NCI-H69 (cell line): ENCODE results near the gene CD14.

Experiments used
- DNase-seq: peaks from one replicate; lab custom pipeline; 2025; lab: John Stamatoyannopoulos, UW

The CD14 gene

GRCh38 chr5:140596321-140596741, 36.6 kb downstream of the CD14 start:
- peak; percentile 9 for DNase-seq

GRCh38 chr5:140595538-140596300, 37.3 kb downstream of the CD14 start:
- DNase-seq, result peak; percentile 45

- DNase-seq, result peak; percentile 13
These were observed 38.8 kb downstream of the CD14 start for GRCh38 chr5:140594169-140594568.

GRCh38 chr5:140593070-140593469, 39.9 kb downstream of the CD14 start:
- peak; percentile 75 for DNase-seq

GRCh38 chr5:140591747-140592372, 41.1 kb downstream of the CD14 start:
- no peak for DNase-seq

- no peak for DNase-seq
These were observed 42.1 kb downstream of the CD14 start for GRCh38 chr5:140590861-140591260.

GRCh38 chr5:140588311-140589070, 44.5 kb downstream of the CD14 start:
- DNase-seq, result no peak

GRCh38 chr5:140587495-140587894, 45.5 kb downstream of the CD14 start:
- no peak for DNase-seq
